HepG2 (cell line): Measurements from ENCODE around the gene HYAL2. TPM values are rescaled to one million over a fixed set of nuclear protein-coding genes. Genes with fewer than 3 reads are reported as not detected.

Experiments
- CEBPB ChIP-seq: IDR thresholded peaks from 2 replicates; pipeline ENCODE4 v1.6.1; 2011; ENCODE audit warnings: low read depth, low read length, improper control_type of control experiment, borderline replicate concordance
- EP300 ChIP-seq, 3 experiments: sonication (generic) in 1 of 3; formaldehyde crosslinking in 1 of 3; IDR thresholded peaks; 2 replicates each; pipeline versions ENCODE4 v1.5.1 to v1.6.1; 2011 to 2020; ENCODE audit warnings: low read depth in 2 of 3, low read length in 2 of 3, borderline replicate concordance in 1 of 3, improper control_type of control experiment in 1 of 3, mild to moderate bottlenecking in 1 of 3, missing genetic modification reagents in 1 of 3, moderate library complexity in 1 of 3
- HDAC2 ChIP-seq: sonication (generic); formaldehyde crosslinking; IDR thresholded peaks from 2 replicates; pipeline ENCODE4 v1.4.0; 2020; ENCODE audit warnings: missing genetic modification reagents
- PITX1 ChIP-seq: sonication (generic); formaldehyde crosslinking; IDR thresholded peaks from 2 replicates; pipeline ENCODE4 v1.5.1; 2020; ENCODE audit warnings: mild to moderate bottlenecking, missing genetic modification reagents
- POLR2A ChIP-seq, 2 experiments: IDR thresholded peaks; 2 replicates each; pipeline ENCODE4 v1.6.1; 2011; ENCODE audit warnings: low read depth in 2 of 2, low read length in 2 of 2, mild to moderate bottlenecking in 1 of 2, moderate library complexity in 1 of 2; ENCODE audit not compliant: insufficient read depth in 1 of 2
- TP53 ChIP-seq: sonication (generic); formaldehyde crosslinking; conservative IDR thresholded peaks from 2 replicates; pipeline ENCODE4 v1.4.0; 2020; ENCODE audit warnings: missing genetic modification reagents
- ZKSCAN5 ChIP-seq: sonication (generic); formaldehyde crosslinking; IDR thresholded peaks from 2 replicates; pipeline ENCODE4 v1.5.1; 2020; ENCODE audit warnings: mild to moderate bottlenecking, missing genetic modification reagents
- ZNF180 ChIP-seq: sonication (generic); formaldehyde crosslinking; IDR thresholded peaks from 2 replicates; pipeline ENCODE4 v1.4.0; 2020; ENCODE audit warnings: low read depth, missing genetic modification reagents, borderline replicate concordance
- ZNF451 ChIP-seq: sonication (generic); formaldehyde crosslinking; IDR thresholded peaks from 2 replicates; pipeline ENCODE4 v1.5.0; 2020; ENCODE audit warnings: mild to moderate bottlenecking, missing genetic modification reagents
- ZNF558 ChIP-seq: sonication (generic); formaldehyde crosslinking; IDR thresholded peaks from 2 replicates; pipeline ENCODE4 v1.9.0; 2022; ENCODE audit warnings: mild to moderate bottlenecking, missing genetic modification reagents, borderline replicate concordance
- ZNF646 ChIP-seq: sonication (generic); formaldehyde crosslinking; IDR thresholded peaks from 2 replicates; pipeline ENCODE4 v1.9.0; 2021; ENCODE audit warnings: mild to moderate bottlenecking, missing genetic modification reagents
- ZNF790 ChIP-seq: sonication (generic); formaldehyde crosslinking; IDR thresholded peaks from 2 replicates; pipeline ENCODE4 v1.8.0; 2022; ENCODE audit warnings: missing genetic modification reagents, mild to moderate bottlenecking, borderline replicate concordance
- ZSCAN30 ChIP-seq: sonication (generic); formaldehyde crosslinking; IDR thresholded peaks from 2 replicates; pipeline ENCODE4 v1.5.0; 2020; ENCODE audit warnings: mild to moderate bottlenecking, missing genetic modification reagents
- polyA plus RNA-seq, 8 experiments: library from polyadenylated mRNA; depleted of rRNA in 3 of 8; stranded (reverse) in 7 of 8; unstranded in 1 of 8; fragments of >200 nt; fragmentation: Illumina TruSeq in 4 of 8; extraction: Trizol in 4 of 8; gene quantifications; 2 replicates each; pipeline versions ENCODE4 v1.2.1 to v1.2.3, GENCODE V29; 2011 to 2016; ENCODE audit warnings: low read depth in 4 of 8, missing spikeins in 1 of 8, mixed read lengths in 1 of 8; ENCODE audit not compliant: insufficient read depth in 1 of 8
- total RNA-seq, 5 experiments: library from RNA; depleted of rRNA; stranded (reverse); fragments of >200 nt; fragmentation: Illumina TruSeq; extraction: Trizol; gene quantifications; 2 replicates each; pipeline ENCODE4 v1.2.3, GENCODE V29; 2016; ENCODE audit warnings: low read depth in 1 of 5
- TF ChIP-seq, protein P1 (sequence below): sonication (generic); formaldehyde crosslinking; IDR thresholded peaks from 2 replicates; pipeline ENCODE4 v1.4.0; 2020; ENCODE audit warnings: missing genetic modification reagents, borderline replicate concordance
- TF ChIP-seq, protein P2 (sequence below): IDR thresholded peaks from 2 replicates; pipeline ENCODE4 v1.4.0; 2020; ENCODE audit warnings: mild to moderate bottlenecking, missing genetic modification reagents

Gene HYAL2
- total and polyA plus RNA-seq, 2 of the 13 experiments (the other 11 are each of a cell fraction or from before 2014, with no cell fraction given): 76.2 to 102 TPM

- TF ChIP-seq EP300 (IDR thresholded peaks at IDR 0.05; ENCODE audit: low read depth in 2 of 2, low read length in 2 of 2) (peak in 1 of 2 experiments; percentile 44; a peak in 2 of 4 replicates), EP300 (CRISPR knock-in tag; IDR thresholded peaks at IDR 0.05; ENCODE audit: borderline replicate concordance) (no peak), POLR2A (IDR thresholded peaks at IDR 0.05; ENCODE audit: insufficient read depth in 1 of 2, low read depth in 2 of 2, low read length in 2 of 2) (peak in 1 of 2 experiments; percentile 73; a peak in 2 of 4 replicates), HDAC2 (CRISPR knock-in tag) (peak; percentile 66; the same call in 1 of the 2 replicates), ZNF451 (CRISPR knock-in tag) (no peak), ZNF646 (CRISPR knock-in tag) (no peak), PITX1 (CRISPR knock-in tag) (peak; percentile 62), ZNF180 (CRISPR knock-in tag) (peak; percentile 55; the same call in 1 of the 2 replicates), ZNF558 (peak; percentile 64; the same call in 1 of the 2 replicates), ZNF790 (CRISPR knock-in tag) (peak; percentile 87; the same call in 1 of the 2 replicates), CEBPB (no peak), ZSCAN30 (CRISPR knock-in tag) (no peak), ZKSCAN5 (CRISPR knock-in tag) (0 out of 2 replicates have a peak, but pooled peaks have one; percentile 38), TP53 (CRISPR knock-in tag) (no peak)
- TF ChIP-seq, protein P1, sequence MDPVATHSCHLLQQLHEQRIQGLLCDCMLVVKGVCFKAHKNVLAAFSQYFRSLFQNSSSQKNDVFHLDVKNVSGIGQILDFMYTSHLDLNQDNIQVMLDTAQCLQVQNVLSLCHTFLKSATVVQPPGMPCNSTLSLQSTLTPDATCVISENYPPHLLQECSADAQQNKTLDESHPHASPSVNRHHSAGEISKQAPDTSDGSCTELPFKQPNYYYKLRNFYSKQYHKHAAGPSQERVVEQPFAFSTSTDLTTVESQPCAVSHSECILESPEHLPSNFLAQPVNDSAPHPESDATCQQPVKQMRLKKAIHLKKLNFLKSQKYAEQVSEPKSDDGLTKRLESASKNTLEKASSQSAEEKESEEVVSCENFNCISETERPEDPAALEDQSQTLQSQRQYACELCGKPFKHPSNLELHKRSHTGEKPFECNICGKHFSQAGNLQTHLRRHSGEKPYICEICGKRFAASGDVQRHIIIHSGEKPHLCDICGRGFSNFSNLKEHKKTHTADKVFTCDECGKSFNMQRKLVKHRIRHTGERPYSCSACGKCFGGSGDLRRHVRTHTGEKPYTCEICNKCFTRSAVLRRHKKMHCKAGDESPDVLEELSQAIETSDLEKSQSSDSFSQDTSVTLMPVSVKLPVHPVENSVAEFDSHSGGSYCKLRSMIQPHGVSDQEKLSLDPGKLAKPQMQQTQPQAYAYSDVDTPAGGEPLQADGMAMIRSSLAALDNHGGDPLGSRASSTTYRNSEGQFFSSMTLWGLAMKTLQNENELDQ (CRISPR knock-in tag): no peak
- TF ChIP-seq, protein P2, sequence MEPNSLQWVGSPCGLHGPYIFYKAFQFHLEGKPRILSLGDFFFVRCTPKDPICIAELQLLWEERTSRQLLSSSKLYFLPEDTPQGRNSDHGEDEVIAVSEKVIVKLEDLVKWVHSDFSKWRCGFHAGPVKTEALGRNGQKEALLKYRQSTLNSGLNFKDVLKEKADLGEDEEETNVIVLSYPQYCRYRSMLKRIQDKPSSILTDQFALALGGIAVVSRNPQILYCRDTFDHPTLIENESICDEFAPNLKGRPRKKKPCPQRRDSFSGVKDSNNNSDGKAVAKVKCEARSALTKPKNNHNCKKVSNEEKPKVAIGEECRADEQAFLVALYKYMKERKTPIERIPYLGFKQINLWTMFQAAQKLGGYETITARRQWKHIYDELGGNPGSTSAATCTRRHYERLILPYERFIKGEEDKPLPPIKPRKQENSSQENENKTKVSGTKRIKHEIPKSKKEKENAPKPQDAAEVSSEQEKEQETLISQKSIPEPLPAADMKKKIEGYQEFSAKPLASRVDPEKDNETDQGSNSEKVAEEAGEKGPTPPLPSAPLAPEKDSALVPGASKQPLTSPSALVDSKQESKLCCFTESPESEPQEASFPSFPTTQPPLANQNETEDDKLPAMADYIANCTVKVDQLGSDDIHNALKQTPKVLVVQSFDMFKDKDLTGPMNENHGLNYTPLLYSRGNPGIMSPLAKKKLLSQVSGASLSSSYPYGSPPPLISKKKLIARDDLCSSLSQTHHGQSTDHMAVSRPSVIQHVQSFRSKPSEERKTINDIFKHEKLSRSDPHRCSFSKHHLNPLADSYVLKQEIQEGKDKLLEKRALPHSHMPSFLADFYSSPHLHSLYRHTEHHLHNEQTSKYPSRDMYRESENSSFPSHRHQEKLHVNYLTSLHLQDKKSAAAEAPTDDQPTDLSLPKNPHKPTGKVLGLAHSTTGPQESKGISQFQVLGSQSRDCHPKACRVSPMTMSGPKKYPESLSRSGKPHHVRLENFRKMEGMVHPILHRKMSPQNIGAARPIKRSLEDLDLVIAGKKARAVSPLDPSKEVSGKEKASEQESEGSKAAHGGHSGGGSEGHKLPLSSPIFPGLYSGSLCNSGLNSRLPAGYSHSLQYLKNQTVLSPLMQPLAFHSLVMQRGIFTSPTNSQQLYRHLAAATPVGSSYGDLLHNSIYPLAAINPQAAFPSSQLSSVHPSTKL (CRISPR knock-in tag): no peak
These were observed 30.1 kb downstream of the HYAL2 start, which contains the start of gene IFRD2 (continued) for GRCh38 chr3:50292159-50293078.
